ENCODE measurements around the gene PCNX2. TPM values are rescaled to one million over a fixed set of nuclear protein-coding genes. Genes with fewer than 3 reads are reported as not detected.

Gene PCNX2
- total and polyA plus RNA-seq, 2 donors (not counting 1 experiment from before 2014, with no cell fraction given): 17.6 to 34.7 TPM

GRCh38 chr1:233245191-233245765 is 50.2 kb downstream of the PCNX2 start:
- WGBS (ENCODE audit: insufficient coverage): 78% methylated on average over 8 of the region's 8 CpGs
- Histone ChIP-seq H3K27me3 (replicated peaks in 1 of 4; ENCODE audit: control extremely low read depth in 1 of 4, control insufficient read depth in 3 of 4, insufficient read depth in 4 of 4, low read length in 3 of 4) (no peaks in the 10 kb centered on the region), H4K20me1 (ENCODE audit: control insufficient read depth, insufficient read depth, low read length, poor library complexity, severe bottlenecking) (no peaks in the 10 kb centered on the region), H3K79me2 (ENCODE audit: control insufficient read depth, insufficient read depth, low read length) (no peaks in the 10 kb centered on the region), H3K4me1 (ENCODE audit: control insufficient read depth in 2 of 2, insufficient read depth in 2 of 2, low read length in 2 of 2) (no peaks in the 10 kb centered on the region), H3K27ac (ENCODE audit: low read length in 2 of 2) (no peak overlapping the region), H3K4me3 (ENCODE audit: control extremely low read depth in 1 of 5, extremely low read depth in 1 of 5, insufficient read depth in 1 of 5, low read depth in 2 of 5, low read length in 4 of 5) (no peak overlapping the region), H3K4me2 (replicated peaks; ENCODE audit: low read depth, low read length, poor library complexity, severe bottlenecking) (no peak overlapping the region), H3K9me3 (ENCODE audit: control extremely low read depth in 1 of 3, control insufficient read depth in 2 of 3, insufficient read depth in 1 of 3, low read length in 2 of 3) (no peaks in the 10 kb centered on the region), H3K9ac (ENCODE audit: low read length) (no peak overlapping the region), H3K36me3 (replicated peaks in 1 of 2; ENCODE audit: control extremely low read depth in 1 of 2, control insufficient read depth in 1 of 2, extremely low read depth in 1 of 2, insufficient read depth in 2 of 2, low read length in 1 of 2) (no peaks in the 10 kb centered on the region), H2AFZ (ENCODE audit: insufficient read depth, low read depth, low read length, poor library complexity, severe bottlenecking) (no peak overlapping the region)
- no peaks in the 10 kb centered on the region for H3K9me3 Mint-ChIP-seq (ENCODE audit: insufficient read depth)
- TF ChIP-seq EZH2 (IDR thresholded peaks at IDR 0.05; ENCODE audit: borderline replicate concordance, insufficient read depth, low read depth, low read length, poor library complexity, severe bottlenecking) (no peak), CTCF (IDR thresholded peaks at IDR 0.05) (no peak)
- no peak for ATAC-seq (ENCODE audit: low read depth)
- H3K4me1 Mint-ChIP-seq: no peaks in the 10 kb centered on the region
- ChIA-PET POLR2A (no interaction called here), CTCF (no interaction called here)
- intact Hi-C loops (cut with micrococcal nuclease): no loop called here
- no peak for DNase-seq
- no peak overlapping the region for H3K27ac Mint-ChIP-seq
- H3K27me3 Mint-ChIP-seq: no peaks in the 10 kb centered on the region
- no peak overlapping the region for H3K4me3 Mint-ChIP-seq

GRCh38 chr1:233244183-233244582 is 51.3 kb downstream of the PCNX2 start:
- no peak overlapping the region for H3K27ac Mint-ChIP-seq
- WGBS (ENCODE audit: insufficient coverage): no CpG with 5 or more reads among the region's 6 CpGs
- DNase-seq (no peak), ATAC-seq (ENCODE audit: low read depth) (no peak)
- H3K9me3 Mint-ChIP-seq (ENCODE audit: insufficient read depth): no peaks in the 10 kb centered on the region
- H3K4me2 ChIP-seq (replicated peaks; ENCODE audit: low read depth, low read length, poor library complexity, severe bottlenecking): no peak overlapping the region
- no peaks in the 10 kb centered on the region for H3K4me1 ChIP-seq (ENCODE audit: control insufficient read depth in 2 of 2, insufficient read depth in 2 of 2, low read length in 2 of 2)
- H2AFZ ChIP-seq (ENCODE audit: insufficient read depth, low read depth, low read length, poor library complexity, severe bottlenecking): no peak overlapping the region
- no peak overlapping the region for H3K9ac ChIP-seq (ENCODE audit: low read length)
- H3K4me1 Mint-ChIP-seq: no peaks in the 10 kb centered on the region
- H4K20me1 ChIP-seq (ENCODE audit: control insufficient read depth, insufficient read depth, low read length, poor library complexity, severe bottlenecking): no peaks in the 10 kb centered on the region
- H3K36me3 ChIP-seq (replicated peaks in 1 of 2; ENCODE audit: control extremely low read depth in 1 of 2, control insufficient read depth in 1 of 2, extremely low read depth in 1 of 2, insufficient read depth in 2 of 2, low read length in 1 of 2): no peaks in the 10 kb centered on the region
- no peaks in the 10 kb centered on the region for H3K27me3 ChIP-seq (replicated peaks in 1 of 4; ENCODE audit: control extremely low read depth in 1 of 4, control insufficient read depth in 3 of 4, insufficient read depth in 4 of 4, low read length in 3 of 4)
- H3K4me3 ChIP-seq (ENCODE audit: control extremely low read depth in 1 of 5, extremely low read depth in 1 of 5, insufficient read depth in 1 of 5, low read depth in 2 of 5, low read length in 4 of 5): no peak overlapping the region
- ChIA-PET POLR2A (no interaction called here), CTCF (no interaction called here)
- H3K27ac ChIP-seq (ENCODE audit: low read length in 2 of 2): no peak overlapping the region
- no peaks in the 10 kb centered on the region for H3K79me2 ChIP-seq (ENCODE audit: control insufficient read depth, insufficient read depth, low read length)
- H3K27me3 Mint-ChIP-seq: no peaks in the 10 kb centered on the region
- intact Hi-C loops (cut with micrococcal nuclease): loop anchor here (5.0 kb wide), 1 partner anchor 1487 kb away; no protein-coding TSS in a partner anchor
- H3K4me3 Mint-ChIP-seq: no peak overlapping the region
- TF ChIP-seq EZH2 (IDR thresholded peaks at IDR 0.05; ENCODE audit: borderline replicate concordance, insufficient read depth, low read depth, low read length, poor library complexity, severe bottlenecking): no peak
- no peak for TF ChIP-seq CTCF (IDR thresholded peaks at IDR 0.05)
- no peaks in the 10 kb centered on the region for H3K9me3 ChIP-seq (ENCODE audit: control extremely low read depth in 1 of 3, control insufficient read depth in 2 of 3, insufficient read depth in 1 of 3, low read length in 2 of 3)

All from B cell (primary cell).